GM23248 (cell line): ENCODE results near the gene CNST. TPM values are rescaled to one million over a fixed set of nuclear protein-coding genes. Genes with fewer than 3 reads are reported as not detected.

Experiments used
- DNase-seq: peaks from one replicate; pipeline ENCODE4 v3.0.0-alpha.2; 2015
- H2AFZ ChIP-seq: fragments of 200-600 bp; sonication (generic); 2 replicates; pipeline ENCODE4 v1.6.1; 2016; ENCODE audit warnings: antibody characterized with exemption
- H3F3A ChIP-seq: fragments of 200-600 bp; sonication (generic); 2 replicates; pipeline ENCODE4 v1.6.1; 2016; ENCODE audit warnings: mild to moderate bottlenecking, antibody characterized with exemption, mixed run types; ENCODE audit not compliant: insufficient read depth
- H3K27ac ChIP-seq: fragments of 200-600 bp; sonication (generic); 2 replicates; pipeline ENCODE4 v1.5.1; 2016; ENCODE audit warnings: mild to moderate bottlenecking
- H3K27me3 ChIP-seq: fragments of 200-600 bp; sonication (generic); replicated peaks from 2 replicates; pipeline ENCODE4 v1.6.1; 2016; ENCODE audit warnings: mild to moderate bottlenecking; ENCODE audit not compliant: insufficient read depth
- H3K36me3 ChIP-seq: fragments of 200-600 bp; sonication (generic); 2 replicates; pipeline ENCODE4 v1.6.1; 2016; ENCODE audit warnings: low read depth, mild to moderate bottlenecking
- H3K4me1 ChIP-seq: fragments of 200-600 bp; sonication (generic); 2 replicates; pipeline ENCODE4 v1.6.1; 2016; ENCODE audit warnings: mild to moderate bottlenecking; ENCODE audit not compliant: insufficient read depth
- H3K4me2 ChIP-seq: fragments of 200-600 bp; sonication (generic); one replicate; pipeline ENCODE4 v1.6.1; 2016; ENCODE audit warnings: mild to moderate bottlenecking; ENCODE audit not compliant: unreplicated experiment
- H3K4me3 ChIP-seq: fragments of 200-600 bp; sonication (generic); 2 replicates; pipeline ENCODE4 v1.5.1; 2016; ENCODE audit warnings: mild to moderate bottlenecking
- H3K79me2 ChIP-seq: fragments of 200-600 bp; sonication (generic); 2 replicates; pipeline ENCODE4 v1.6.1; 2016; ENCODE audit warnings: mild to moderate bottlenecking; ENCODE audit not compliant: insufficient read depth
- H3K9ac ChIP-seq: fragments of 200-600 bp; sonication (generic); 2 replicates; pipeline ENCODE4 v1.6.1; 2016; ENCODE audit warnings: mild to moderate bottlenecking
- H3K9me2 ChIP-seq: fragments of 200-600 bp; sonication (generic); 2 replicates; pipeline ENCODE4 v1.6.1; 2016; ENCODE audit warnings: mixed run types, mild to moderate bottlenecking, moderate library complexity; ENCODE audit not compliant: insufficient read depth
- H3K9me3 ChIP-seq: fragments of 200-600 bp; sonication (generic); one replicate; pipeline ENCODE4 v1.6.1; 2017; ENCODE audit warnings: low read depth
- H4K20me1 ChIP-seq: fragments of 200-600 bp; sonication (generic); 2 replicates; pipeline ENCODE4 v1.6.0; 2016; ENCODE audit not compliant: insufficient read depth
- EZH2 ChIP-seq: fragments of 200-600 bp; sonication (generic); IDR thresholded peaks from 2 replicates; pipeline ENCODE4 v1.6.1; 2018; ENCODE audit warnings: antibody characterized with exemption, mild to moderate bottlenecking; ENCODE audit not compliant: insufficient read depth, poor library complexity, severe bottlenecking
- EZH2phosphoT487 ChIP-seq: fragments of 200-600 bp; sonication (generic); IDR thresholded peaks from 2 replicates; pipeline ENCODE4 v1.6.1; 2018; ENCODE audit warnings: antibody characterized with exemption, moderate library complexity, mild to moderate bottlenecking, low read depth; ENCODE audit not compliant: insufficient read depth
- WGBS, 2 experiments: methylation state at CpG; one replicate each; pipeline ENCODE4 v1.1.6; 2015 to 2017; ENCODE audit warnings: low lambda C conversion rate in 2 of 2, low coverage in 1 of 2; ENCODE audit errors: missing lambda C conversion rate in 2 of 2; 5-methylcytosine and 5-hydroxymethylcytosine counted together
- in situ Hi-C: fragments of 300-500 bp; cut with MboI; formaldehyde crosslinking; loops from 2 replicates; pipeline ENCODE4 v1.15.0; 2020
- polyA plus RNA-seq: library from polyadenylated mRNA; unstranded; fragments of >200 nt; fragmentation: Nextera tagmentation; extraction: Ambion mirVana; gene quantifications from 2 replicates; pipeline ENCODE4 v1.2.1, GENCODE V29; 2016
- total RNA-seq: library from RNA; depleted of rRNA; stranded (reverse); fragments of >200 nt; shearing (Covaris generic); gene quantifications from 2 replicates; pipeline ENCODE4 v1.2.3, GENCODE V29; 2014

Gene CNST
- total and polyA plus RNA-seq, 2 experiments from 2014 or later: 33.5 to 41.7 TPM

- peak; percentile 39 for DNase-seq
- TF ChIP-seq EZH2: no peak
- no peak for TF ChIP-seq EZH2phosphoT487
- Histone ChIP-seq H3K27ac (peak overlapping the region; percentile 86), H3K27me3 (no peaks in the 10 kb centered on the region), H3K36me3 (peaks cover 10% of the 10 kb centered on the region), H3K9ac (peak overlapping the region; percentile 87), H3K79me2 (peaks cover 91% of the 10 kb centered on the region), H3K4me1 (peaks cover 32% of the 10 kb centered on the region), H3K4me3 (peak overlapping the region; percentile 93), H3K4me2 (peak overlapping the region; percentile 75), H3K9me3 (no peaks in the 10 kb centered on the region), H3F3A (peaks cover 31% of the 10 kb centered on the region), H3K9me2 (no peaks in the 10 kb centered on the region), H4K20me1 (no peaks in the 10 kb centered on the region), H2AFZ (peak overlapping the region; percentile 82)
- WGBS, 2 experiments: 26 to 29% methylated on average over 32 to 33 of the region's 33 CpGs
- in situ Hi-C loops: no loop called here
Observed at GRCh38 chr1:246564839-246565750, 1.2 kb upstream of the CNST start.

- Histone ChIP-seq H3K27ac (peak overlapping the region; percentile 86), H4K20me1 (no peaks in the 10 kb centered on the region), H3K9me3 (no peaks in the 10 kb centered on the region), H3K4me1 (peaks cover 38% of the 10 kb centered on the region), H3K4me2 (peak overlapping the region; percentile 75), H3K36me3 (peaks cover 3% of the 10 kb centered on the region; the same call in 1 of the 2 replicates), H3K79me2 (peaks cover 91% of the 10 kb centered on the region), H3K9ac (peak overlapping the region; percentile 87), H3K4me3 (peak overlapping the region; percentile 93), H2AFZ (peak overlapping the region; percentile 82), H3F3A (peaks cover 34% of the 10 kb centered on the region), H3K9me2 (no peaks in the 10 kb centered on the region), H3K27me3 (no peaks in the 10 kb centered on the region)
- 1 to 2% methylated on average over 25 of the region's 25 CpGs for WGBS, 2 experiments
- peak; percentile 83 for DNase-seq
- in situ Hi-C loops: no loop called here
- no peak for TF ChIP-seq EZH2phosphoT487
- no peak for TF ChIP-seq EZH2
Observed at GRCh38 chr1:246565751-246566127, 517 bp upstream of the CNST start.

- H4K20me1 ChIP-seq: no peaks in the 10 kb centered on the region
- no peaks in the 10 kb centered on the region for H3K9me3 ChIP-seq
- H3K9ac ChIP-seq: peak overlapping the region; percentile 87
- DNase-seq: peak; percentile 91
- no peaks in the 10 kb centered on the region for H3K9me2 ChIP-seq
- peaks cover 3% of the 10 kb centered on the region; the same call in 1 of the 2 replicates for H3K36me3 ChIP-seq
- H3K4me1 ChIP-seq: peaks cover 48% of the 10 kb centered on the region
- no peaks in the 10 kb centered on the region for H3K27me3 ChIP-seq
- TF ChIP-seq EZH2phosphoT487 (no peak), EZH2 (no peak)
- in situ Hi-C loops: no loop called here
- peak overlapping the region; percentile 68 for H2AFZ ChIP-seq
- 1 to 2% methylated on average over 15 to 25 of the region's 25 CpGs for WGBS, 2 experiments
- peak overlapping the region; percentile 93 for H3K4me3 ChIP-seq
- peak overlapping the region; percentile 90 for H3K4me2 ChIP-seq
- H3K27ac ChIP-seq: peak overlapping the region; percentile 86
- H3F3A ChIP-seq: peaks cover 34% of the 10 kb centered on the region
- H3K79me2 ChIP-seq: peaks cover 91% of the 10 kb centered on the region
Observed at GRCh38 chr1:246566813-246567645, 773 bp downstream of the CNST start.

GRCh38 chr1:246567646-246568235 lies 1.5 kb downstream of the CNST start:
- TF ChIP-seq EZH2 (no peak), EZH2phosphoT487 (no peak)
- Histone ChIP-seq H3K4me1 (peaks cover 48% of the 10 kb centered on the region), H3K4me2 (peak overlapping the region; percentile 90), H3K9me2 (no peaks in the 10 kb centered on the region), H3K79me2 (peaks cover 91% of the 10 kb centered on the region), H3K4me3 (peak overlapping the region; percentile 93), H3K27me3 (no peaks in the 10 kb centered on the region), H3K9ac (peak overlapping the region; percentile 87), H3K9me3 (no peaks in the 10 kb centered on the region), H3F3A (peaks cover 34% of the 10 kb centered on the region), H4K20me1 (no peaks in the 10 kb centered on the region), H3K36me3 (peaks cover 2% of the 10 kb centered on the region; the same call in 1 of the 2 replicates), H3K27ac (peak overlapping the region; percentile 86), H2AFZ (no peak overlapping the region)
- DNase-seq: no peak
- WGBS, 2 experiments: 8 to 12% methylated on average over 4 of the region's 4 CpGs
- in situ Hi-C loops: no loop called here
